ENCODE measurements around the gene ERC1.

ERC1 gene

GRCh38 chr12:1542599-1542998 lies 551.6 kb downstream of the ERC1 start:
- Histone ChIP-seq H3K9me2 (replicated peaks; ENCODE audit: control insufficient read depth, low read length) (no peaks in the 10 kb centered on the region), H3K36me3 (ENCODE audit: control insufficient read depth, low read length) (no peaks in the 10 kb centered on the region), H3K9me3 (ENCODE audit: control insufficient read depth, insufficient read depth, low read length) (no peaks in the 10 kb centered on the region), H3F3A (ENCODE audit: control insufficient read depth, insufficient read depth) (no peaks in the 10 kb centered on the region), H3K4me2 (ENCODE audit: low read length) (no peak overlapping the region), H4K20me1 (ENCODE audit: control insufficient read depth, insufficient read depth, low read depth, low read length) (no peaks in the 10 kb centered on the region), H3K4me1 (ENCODE audit: control insufficient read depth, low read length) (peaks cover 20% of the 10 kb centered on the region), H3K27ac (ENCODE audit: low read depth, low read length) (no peak overlapping the region), H3K4me3 (ENCODE audit: low read length) (no peak overlapping the region), H3K79me2 (ENCODE audit: control insufficient read depth, low read length) (no peaks in the 10 kb centered on the region), H3K27me3 (ENCODE audit: control insufficient read depth, low read length) (peaks cover 36% of the 10 kb centered on the region)
- no peak for TF ChIP-seq EZH2phosphoT487 (IDR thresholded peaks at IDR 0.05; ENCODE audit: borderline replicate concordance, low read length)

DNA sequence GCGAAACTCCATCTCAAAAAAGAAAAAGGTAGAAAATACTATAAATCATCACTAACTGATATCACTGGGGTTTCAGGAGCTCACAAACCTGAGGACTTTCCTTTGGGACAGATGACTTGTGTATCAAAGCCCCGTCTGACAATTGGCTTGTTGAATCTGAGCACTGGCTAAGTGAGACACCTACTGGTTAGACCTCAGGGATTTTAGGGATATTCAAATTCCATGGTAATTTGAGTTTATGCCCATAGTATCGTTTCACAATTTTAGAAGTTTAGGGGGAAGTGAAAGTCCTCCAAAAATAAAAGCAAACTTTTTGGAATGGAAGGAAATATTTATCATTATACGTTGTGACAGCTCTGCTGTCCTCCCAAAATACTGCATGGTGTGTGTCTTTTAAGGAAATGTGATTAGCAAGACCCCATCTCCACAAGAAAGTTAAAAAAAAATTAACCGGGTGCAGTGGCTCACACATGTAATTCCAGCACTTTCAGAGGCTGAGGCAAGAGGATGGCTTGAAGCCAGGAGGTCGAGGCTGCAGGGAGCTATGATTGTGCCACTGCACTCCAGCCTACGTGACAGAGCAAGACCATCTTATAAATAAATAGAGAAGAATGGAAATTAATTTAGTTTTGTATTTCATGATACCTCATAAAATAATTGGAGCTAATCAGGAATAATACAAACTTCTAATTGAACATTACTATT lies 554.1 kb downstream of the ERC1 start:
- Histone ChIP-seq H3K4me3 (ENCODE audit: low read length) (no peak overlapping the region), H3K9me2 (replicated peaks; ENCODE audit: control insufficient read depth, low read length) (no peaks in the 10 kb centered on the region), H3K4me1 (ENCODE audit: control insufficient read depth, low read length) (peaks cover 27% of the 10 kb centered on the region), H3F3A (ENCODE audit: control insufficient read depth, insufficient read depth) (no peaks in the 10 kb centered on the region), H3K79me2 (ENCODE audit: control insufficient read depth, low read length) (no peaks in the 10 kb centered on the region), H3K4me2 (ENCODE audit: low read length) (peak overlapping the region; percentile 36), H3K27ac (ENCODE audit: low read depth, low read length) (no peak overlapping the region), H3K36me3 (ENCODE audit: control insufficient read depth, low read length) (no peaks in the 10 kb centered on the region), H3K9me3 (ENCODE audit: control insufficient read depth, insufficient read depth, low read length) (no peaks in the 10 kb centered on the region), H4K20me1 (ENCODE audit: control insufficient read depth, insufficient read depth, low read depth, low read length) (no peaks in the 10 kb centered on the region), H3K27me3 (ENCODE audit: control insufficient read depth, low read length) (peaks cover 25% of the 10 kb centered on the region)
- TF ChIP-seq CTCF (IDR thresholded peaks at IDR 0.05; ENCODE audit: low read depth, low read length, poor library complexity, severe bottlenecking) (peak; percentile 21), EZH2phosphoT487 (IDR thresholded peaks at IDR 0.05; ENCODE audit: borderline replicate concordance, low read length) (no peak)

Measured in DOHH2 (cell line).